NCI-H2107 (cell line): Measurements from ENCODE around the gene IRS2.

Experiments used
- DNase-seq: peaks from one replicate; lab custom pipeline; 2025; lab: John Stamatoyannopoulos, UW

IRS2 gene

DNA sequence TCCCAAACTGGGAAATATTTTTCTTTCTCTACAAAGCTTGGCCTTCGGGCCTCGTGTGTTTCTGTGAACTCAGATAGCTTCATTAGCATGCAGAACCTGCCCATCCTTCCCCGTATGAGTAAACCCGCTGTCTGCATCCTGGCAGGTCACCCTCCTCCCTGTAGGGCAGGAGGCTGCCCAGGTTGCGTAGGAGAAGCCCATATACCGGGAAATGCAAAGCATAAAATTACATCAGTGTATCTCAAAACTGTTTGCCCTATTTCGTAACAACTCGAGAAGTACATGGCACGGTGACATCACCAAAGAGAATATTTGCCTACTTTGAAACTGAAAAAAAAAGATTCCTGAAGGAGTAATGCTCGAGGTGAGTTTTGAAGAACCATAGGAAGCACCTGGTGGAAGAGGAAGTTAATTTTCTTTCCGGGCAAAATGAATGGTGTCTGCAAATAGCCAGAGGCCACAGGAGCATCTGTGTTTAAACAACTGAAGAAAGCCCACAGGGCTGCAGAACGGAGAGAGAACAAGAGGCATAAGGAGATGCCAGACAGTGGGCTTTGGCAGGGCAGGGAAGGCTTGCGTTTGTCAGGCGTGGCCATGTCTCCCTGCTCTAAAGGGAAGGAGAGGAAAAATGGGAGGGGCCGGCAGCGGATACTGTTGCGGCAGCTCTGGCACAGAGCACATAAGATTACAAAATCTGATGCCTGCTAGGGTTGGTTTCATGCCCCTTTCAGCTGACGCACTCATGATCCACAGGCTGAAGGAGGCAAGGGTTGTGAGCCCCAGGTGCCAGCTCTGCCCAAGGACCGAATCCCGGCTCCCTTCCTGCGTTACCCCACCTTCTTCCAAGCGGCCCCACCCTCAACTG lies 81.4 kb downstream of the IRS2 start:
- DNase-seq, result peak; percentile 52

DNA sequence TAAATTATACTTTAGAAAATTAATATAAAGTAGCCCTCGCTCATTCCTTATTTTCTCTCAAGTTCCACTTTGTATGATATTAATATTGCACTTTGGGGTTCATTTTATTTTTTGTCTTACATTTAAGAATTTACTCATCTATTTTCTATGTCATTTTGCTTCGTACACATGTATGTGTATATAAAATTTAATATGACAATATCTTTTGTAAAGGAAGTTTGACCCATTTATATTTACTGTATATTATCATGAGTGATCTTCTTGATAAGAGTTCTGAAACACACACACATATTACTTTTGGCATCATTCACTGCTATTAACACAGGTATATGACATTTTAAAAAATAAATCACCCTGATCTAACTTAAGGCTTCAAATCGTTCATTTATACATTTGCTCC lies 83.1 kb downstream of the IRS2 start:
- no peak for DNase-seq
